IPS DF 4.7 (cell line): Measurements from ENCODE around the gene ACKR1.

Experiments used
- DNase-seq: peaks from one replicate; pipeline ENCODE4 v3.0.0-alpha.2; 2013; ENCODE audit warnings: low spot score; ENCODE audit errors: extremely low read depth

ACKR1 gene

GRCh38 chr1:159187033-159187432 lies 17.6 kb upstream of the ACKR1 start:
- no peak for DNase-seq

- no peak for DNase-seq
These were observed 16.9 kb upstream of the ACKR1 start for GRCh38 chr1:159187647-159188374.

GRCh38 chr1:159188375-159188788 lies 16.3 kb upstream of the ACKR1 start:
- DNase-seq: no peak

DNA sequence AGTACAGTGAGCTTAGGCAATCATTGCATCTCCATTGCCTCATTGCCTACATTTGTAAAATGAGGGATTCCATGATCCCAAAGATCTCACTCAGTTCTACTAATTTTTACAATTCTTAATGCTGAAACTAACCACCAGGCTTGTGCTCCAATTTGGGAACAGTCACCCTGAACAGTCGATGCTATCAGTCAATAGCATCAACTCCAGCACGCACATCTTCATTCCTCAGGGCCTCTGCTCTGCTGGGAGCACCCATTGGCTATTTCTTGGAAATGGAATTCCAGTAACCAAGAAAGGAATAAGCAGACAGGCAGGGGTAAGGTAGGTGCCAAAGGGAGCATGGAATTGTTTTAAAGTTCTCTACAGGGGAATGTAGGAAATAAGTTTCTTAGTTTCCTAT lies 14.2 kb upstream of the ACKR1 start:
- DNase-seq: no peak

- no peak for DNase-seq
These were observed 8.1 kb upstream of the ACKR1 start for GRCh38 chr1:159196543-159196942.

DNA sequence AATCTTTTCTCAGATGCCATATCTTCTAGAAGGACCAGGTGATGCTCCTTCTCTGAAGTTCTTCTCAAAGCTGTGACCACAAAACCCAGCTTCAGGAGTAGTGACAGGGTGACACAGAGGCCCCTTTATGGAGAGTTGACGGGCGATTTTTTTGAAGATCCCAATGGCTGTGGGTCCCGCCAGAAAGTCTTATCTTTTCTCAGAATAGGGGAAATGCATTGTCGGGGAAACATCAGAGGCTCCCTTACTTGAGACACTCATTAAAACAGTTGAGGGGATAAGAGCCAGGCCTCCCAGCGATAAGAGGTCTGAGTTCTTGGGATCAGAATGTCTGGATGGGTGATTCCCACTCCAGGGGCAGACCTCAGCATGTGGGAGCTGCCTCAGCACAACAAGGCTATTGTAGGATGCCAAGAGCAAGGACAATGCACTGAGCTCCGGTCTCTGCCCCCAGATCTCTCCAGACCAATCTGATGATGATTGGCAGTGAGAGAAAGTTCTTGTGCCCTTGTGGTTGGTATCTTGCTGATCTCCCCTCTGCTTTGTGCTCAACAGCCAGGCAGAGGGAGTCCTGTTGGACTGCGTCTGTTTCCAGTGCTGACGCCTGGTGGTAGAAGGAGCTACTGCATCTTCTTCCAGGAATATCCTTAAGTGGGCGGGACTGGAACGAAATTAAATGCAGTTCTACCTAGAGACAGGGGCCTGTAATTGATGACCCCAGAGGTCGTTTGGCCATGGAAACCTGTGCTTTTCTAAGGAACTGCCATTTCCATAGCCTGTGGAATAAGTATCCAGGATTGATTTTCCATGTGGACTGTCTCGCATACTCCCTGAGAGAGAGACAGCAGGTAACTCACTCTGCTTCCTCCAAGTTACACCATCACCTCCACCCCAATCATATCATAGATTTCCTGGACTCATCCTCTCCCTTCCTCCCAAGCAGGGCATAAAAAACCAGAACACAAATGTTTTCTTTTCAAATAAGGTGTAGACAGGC lies 6.8 kb upstream of the ACKR1 start:
- no peak for DNase-seq

GRCh38 chr1:159199901-159200300 lies 4.8 kb upstream of the ACKR1 start:
- DNase-seq: no peak

DNA sequence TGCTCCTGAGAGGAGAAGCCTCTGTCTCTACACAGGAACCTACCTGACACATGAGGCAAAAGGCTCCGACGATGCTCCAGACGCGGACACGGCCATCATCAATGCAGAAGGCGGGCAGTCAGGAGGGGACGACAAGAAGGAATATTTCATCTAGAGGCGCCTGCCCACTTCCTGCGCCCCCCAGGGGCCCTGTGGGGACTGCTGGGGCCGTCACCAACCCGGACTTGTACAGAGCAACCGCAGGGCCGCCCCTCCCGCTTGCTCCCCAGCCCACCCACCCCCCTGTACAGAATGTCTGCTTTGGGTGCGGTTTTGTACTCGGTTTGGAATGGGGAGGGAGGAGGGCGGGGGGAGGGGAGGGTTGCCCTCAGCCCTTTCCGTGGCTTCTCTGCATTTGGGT lies 3.9 kb upstream of the ACKR1 start:
- DNase-seq: no peak

GRCh38 chr1:159201642-159202041 lies 3.0 kb upstream of the ACKR1 start:
- no peak for DNase-seq

- DNase-seq: no peak
These were observed 1.1 kb upstream of the ACKR1 start for GRCh38 chr1:159203610-159204009.

GRCh38 chr1:159205225-159205624 lies 550 bp downstream of the ACKR1 start:
- DNase-seq: no peak

GRCh38 chr1:159206110-159206509 lies 1.4 kb downstream of the ACKR1 start:
- no peak for DNase-seq

DNA sequence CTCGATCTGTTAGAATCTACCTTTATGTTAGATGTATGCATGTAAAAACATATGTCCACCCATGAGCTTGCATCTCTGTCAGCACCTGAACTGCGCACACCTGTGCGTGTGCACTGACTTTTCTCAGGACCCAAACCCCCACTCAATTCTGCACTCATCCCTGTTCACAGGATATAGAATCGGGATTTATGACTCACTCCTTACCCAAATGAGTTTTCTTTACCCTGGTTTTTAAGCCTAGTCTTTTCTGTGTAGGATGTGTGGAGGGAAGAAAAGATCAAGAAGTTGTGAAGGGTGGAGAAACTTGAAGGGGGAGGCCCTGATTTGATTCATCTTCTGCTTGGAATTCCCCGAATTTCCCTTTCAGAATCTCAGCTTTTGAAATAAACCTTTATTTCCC lies 2.4 kb downstream of the ACKR1 start:
- DNase-seq: no peak

GRCh38 chr1:159207774-159208173 lies 3.1 kb downstream of the ACKR1 start:
- no peak for DNase-seq

GRCh38 chr1:159208175-159208825 lies 3.6 kb downstream of the ACKR1 start:
- no peak for DNase-seq

- DNase-seq: no peak
These were observed 4.4 kb downstream of the ACKR1 start for GRCh38 chr1:159209061-159209460.

DNA sequence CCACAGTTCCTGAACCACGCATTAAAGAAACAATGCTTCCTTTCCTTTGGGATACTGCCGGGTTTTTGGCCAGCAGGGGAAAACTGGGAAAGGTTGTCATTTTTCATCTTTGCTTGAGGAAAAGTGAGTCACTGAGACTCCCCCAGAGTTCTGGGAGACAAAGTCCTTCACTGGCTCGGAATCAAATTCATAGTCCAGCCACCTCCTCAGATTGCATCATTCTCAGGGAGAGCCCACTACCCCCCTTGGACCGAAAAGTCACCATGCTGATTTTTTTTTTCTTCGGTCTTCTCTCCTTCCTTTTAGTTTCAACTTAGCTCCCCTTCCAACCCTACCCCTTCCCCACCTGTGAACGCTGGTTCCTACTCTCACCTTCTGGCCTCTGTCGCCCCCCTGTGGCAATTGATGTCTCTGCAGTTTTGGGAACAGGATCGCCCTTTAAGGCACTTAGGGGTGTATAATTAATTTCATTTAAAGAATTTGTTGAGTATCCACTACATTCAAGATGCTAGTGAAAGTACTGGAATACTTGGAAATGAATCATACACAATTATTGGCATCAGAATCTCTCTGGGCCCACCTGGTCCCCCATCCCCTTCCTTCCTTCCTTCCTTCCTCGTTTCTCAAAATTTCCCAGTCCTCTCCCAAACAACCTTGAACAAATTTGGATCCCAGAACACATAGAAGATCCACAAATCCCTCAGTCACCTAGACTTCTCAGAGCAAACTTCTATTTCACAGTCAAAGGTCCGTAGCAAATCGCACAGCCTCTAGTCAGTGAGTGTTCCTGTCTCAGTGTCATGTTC lies 6.9 kb downstream of the ACKR1 start:
- DNase-seq: no peak

- DNase-seq: no peak
These were observed 7.9 kb downstream of the ACKR1 start for GRCh38 chr1:159212596-159212995.

GRCh38 chr1:159214149-159214760 lies 9.6 kb downstream of the ACKR1 start:
- DNase-seq: no peak
